Measurements from ENCODE around the gene NUB1.

The NUB1 gene

DNA sequence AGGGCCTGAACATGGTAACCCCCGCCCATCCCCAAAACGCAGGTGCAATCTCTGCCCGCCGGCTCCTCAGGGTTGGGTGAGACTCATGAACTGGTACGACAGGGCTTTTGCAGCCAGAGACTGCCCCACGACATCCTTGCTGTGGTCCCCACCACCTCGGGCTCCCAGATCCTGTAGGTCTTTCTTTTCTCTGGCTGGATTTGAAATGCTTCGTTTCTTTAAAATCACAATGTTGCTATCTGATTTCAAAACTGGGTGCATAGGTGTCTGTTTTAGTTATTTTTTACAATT is 46.3 kb downstream of the NUB1 start:
- TF ChIP-seq, protein P1, sequence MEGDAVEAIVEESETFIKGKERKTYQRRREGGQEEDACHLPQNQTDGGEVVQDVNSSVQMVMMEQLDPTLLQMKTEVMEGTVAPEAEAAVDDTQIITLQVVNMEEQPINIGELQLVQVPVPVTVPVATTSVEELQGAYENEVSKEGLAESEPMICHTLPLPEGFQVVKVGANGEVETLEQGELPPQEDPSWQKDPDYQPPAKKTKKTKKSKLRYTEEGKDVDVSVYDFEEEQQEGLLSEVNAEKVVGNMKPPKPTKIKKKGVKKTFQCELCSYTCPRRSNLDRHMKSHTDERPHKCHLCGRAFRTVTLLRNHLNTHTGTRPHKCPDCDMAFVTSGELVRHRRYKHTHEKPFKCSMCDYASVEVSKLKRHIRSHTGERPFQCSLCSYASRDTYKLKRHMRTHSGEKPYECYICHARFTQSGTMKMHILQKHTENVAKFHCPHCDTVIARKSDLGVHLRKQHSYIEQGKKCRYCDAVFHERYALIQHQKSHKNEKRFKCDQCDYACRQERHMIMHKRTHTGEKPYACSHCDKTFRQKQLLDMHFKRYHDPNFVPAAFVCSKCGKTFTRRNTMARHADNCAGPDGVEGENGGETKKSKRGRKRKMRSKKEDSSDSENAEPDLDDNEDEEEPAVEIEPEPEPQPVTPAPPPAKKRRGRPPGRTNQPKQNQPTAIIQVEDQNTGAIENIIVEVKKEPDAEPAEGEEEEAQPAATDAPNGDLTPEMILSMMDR (IDR thresholded peaks at IDR 0.05): no peak

- TF ChIP-seq, protein P1 (IDR thresholded peaks at IDR 0.05): no peak
Measured at GRCh38 chr7:151388430-151388829, 46.8 kb downstream of the NUB1 start.

DNA sequence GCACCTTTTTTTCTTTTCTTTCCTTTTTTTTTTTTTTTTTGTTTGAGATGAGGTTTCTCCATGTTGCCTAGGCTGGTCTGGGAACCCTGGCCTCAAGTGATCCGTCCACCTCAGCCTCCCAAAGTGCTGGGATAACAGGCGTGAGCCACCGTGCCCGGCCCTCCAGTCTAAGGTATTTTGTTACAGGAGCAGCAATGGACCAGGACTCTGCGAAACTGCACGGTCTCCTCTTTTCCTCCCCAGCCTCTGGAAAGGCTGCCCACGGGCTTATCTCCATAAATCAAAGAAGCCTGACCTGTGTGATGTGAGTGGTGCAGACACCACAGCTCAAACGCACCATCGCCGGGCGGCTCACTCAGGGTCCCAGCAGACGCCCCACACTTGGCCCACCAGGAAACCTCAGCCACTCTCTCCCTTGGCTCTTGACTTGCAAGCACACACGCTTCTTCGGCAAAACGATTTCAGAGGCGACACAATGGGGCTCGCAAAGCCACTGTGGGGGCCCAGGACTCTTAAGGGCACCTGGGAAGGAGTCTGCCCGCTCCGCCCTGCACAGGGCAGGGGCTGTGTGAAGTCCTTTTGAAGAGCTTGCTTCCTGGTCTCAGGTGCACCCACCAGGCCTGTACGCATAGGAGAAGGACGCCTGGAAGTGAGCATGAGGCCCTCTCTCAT is 47.6 kb downstream of the NUB1 start:
- TF ChIP-seq, protein P1 (IDR thresholded peaks at IDR 0.05): no peak

DNA sequence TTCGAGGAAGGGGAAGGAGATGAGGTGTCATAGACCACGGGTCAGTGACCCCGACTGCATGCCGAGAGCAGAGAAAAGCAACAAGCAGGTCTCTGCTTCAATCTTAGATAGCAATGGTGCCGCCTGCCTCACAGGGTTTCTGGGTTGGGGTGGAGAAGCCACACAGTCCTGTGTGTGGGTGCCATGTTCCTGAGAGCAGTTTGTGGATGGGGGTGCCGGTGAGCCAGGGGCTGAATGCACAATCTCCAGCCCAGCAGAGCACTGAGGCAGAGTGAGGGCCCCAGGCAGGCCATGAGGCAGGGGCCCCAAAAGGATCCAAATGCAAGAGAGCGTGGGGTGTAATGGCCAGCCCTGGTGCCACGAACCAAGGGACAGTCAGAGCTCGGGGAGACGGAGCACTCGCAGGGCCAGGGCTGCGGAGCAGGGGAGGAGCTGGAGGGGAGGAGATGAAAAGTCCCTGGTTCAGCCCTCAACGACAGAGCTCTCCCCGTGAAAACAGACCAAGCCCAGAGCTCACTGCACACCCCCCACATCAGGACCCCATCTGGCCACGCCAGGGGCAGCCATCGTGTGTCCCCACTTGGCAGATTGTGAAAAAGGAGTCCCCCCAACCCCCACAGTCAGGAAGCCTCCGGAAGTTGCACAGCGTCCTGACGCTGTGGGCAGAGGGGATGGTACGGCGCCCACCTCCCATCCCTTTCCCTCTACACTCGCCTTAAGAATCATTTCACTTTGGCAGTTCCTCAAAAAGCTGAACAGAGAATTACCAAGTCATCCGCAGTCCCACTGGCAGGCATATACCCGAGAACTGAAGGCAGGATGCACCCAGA is 48.4 kb downstream of the NUB1 start:
- TF ChIP-seq, protein P1 (IDR thresholded peaks at IDR 0.05): no peak

GRCh38 chr7:151390598-151391357 is 49.2 kb downstream of the NUB1 start:
- TF ChIP-seq, protein P1 (IDR thresholded peaks at IDR 0.05): no peak

DNA sequence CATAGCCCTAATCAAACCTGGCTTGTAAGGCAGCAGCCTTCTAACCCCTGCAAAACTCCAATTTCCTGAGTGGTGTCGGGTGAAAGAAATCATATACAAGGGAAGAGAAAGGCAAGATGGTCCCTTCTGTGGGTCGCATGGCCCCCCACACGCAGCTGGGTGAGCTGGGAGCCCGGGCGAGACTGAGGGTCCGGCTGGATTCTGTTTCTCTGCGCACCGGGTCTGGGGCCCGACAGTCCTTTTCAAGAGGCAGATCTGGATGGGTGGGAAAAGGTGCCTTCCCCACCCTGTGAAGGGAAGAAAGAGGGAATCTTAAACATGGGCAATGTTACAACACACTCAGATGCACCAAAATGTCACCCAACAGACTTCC is 49.7 kb downstream of the NUB1 start:
- TF ChIP-seq, protein P1 (IDR thresholded peaks at IDR 0.05): no peak

DNA sequence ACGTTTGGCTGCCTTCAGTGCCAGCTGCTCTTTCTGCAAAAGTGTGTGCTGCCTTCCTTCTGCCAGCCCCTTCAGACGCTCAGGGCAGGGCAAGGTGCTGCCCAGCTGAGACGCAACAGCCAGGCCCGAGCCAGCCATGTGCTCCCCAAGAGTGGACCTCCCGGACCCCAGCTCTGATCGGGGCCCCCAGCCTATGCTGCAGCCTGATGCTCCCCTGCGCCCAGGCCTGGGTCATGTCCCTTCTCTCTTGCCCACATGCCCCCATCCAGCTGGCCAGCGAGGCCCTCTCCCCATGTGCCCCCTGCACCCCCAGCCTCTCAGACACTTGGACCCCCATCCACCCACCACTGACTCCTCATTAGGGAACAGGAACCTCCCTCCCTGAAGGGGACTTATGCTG is 50.4 kb downstream of the NUB1 start:
- TF ChIP-seq, protein P1 (IDR thresholded peaks at IDR 0.05): no peak
